ENCODE measurements around the gene CPNE6. TPM values are rescaled to one million over a fixed set of nuclear protein-coding genes. Genes with fewer than 3 reads are reported as not detected.

Gene CPNE6
- total RNA-seq, 1 experiment from 2014 or later = not detected

DNA sequence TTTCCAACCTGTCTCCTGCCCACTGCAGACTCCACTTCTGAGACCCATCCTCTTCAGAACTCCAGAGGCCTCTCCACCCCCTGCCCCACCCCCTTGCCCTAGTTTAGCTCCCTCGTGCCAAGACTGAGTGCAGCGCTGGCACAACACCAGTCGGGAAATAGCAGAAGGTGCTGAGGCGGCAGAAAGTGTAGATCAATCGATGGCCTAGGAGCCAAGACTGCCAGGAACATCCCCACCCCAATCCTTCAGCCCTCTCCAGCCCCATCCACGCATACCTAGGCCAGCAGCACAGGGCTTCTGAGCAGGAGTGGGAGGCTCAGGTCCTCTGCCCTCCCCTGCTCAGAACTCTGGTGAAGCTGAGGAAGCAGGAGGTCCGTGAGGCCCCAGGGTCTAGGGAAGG, 1.1 kb downstream of the CPNE6 start:
- no peaks in the 10 kb centered on the region for H3K36me3 ChIP-seq (ENCODE audit: control insufficient read depth in 1 of 2, insufficient read depth in 2 of 2, low read length in 2 of 2)
- ATAC-seq (no peak), DNase-seq (ENCODE audit: low read depth, low spot score) (no peak)
- TF ChIP-seq SRF (IDR thresholded peaks at IDR 0.05; ENCODE audit: low read depth) (no peak), RAD21 (IDR thresholded peaks at IDR 0.05; ENCODE audit: low read depth) (no peak), JUND (IDR thresholded peaks at IDR 0.05) (no peak), EZH2phosphoT487 (IDR thresholded peaks at IDR 0.05; ENCODE audit: borderline replicate concordance) (no peak), YY1 (IDR thresholded peaks at IDR 0.05; ENCODE audit: extremely low read depth, insufficient replicate concordance, low read depth, low read length) (no peak), ZBTB33 (IDR thresholded peaks at IDR 0.05; ENCODE audit: extremely low read depth, insufficient replicate concordance, low read length) (no peak), ZFX (IDR thresholded peaks at IDR 0.05) (no peak), POLR2A (IDR thresholded peaks at IDR 0.05; ENCODE audit: borderline replicate concordance, extremely low read depth, insufficient read depth, insufficient read length) (no peak), TCF7L2 (IDR thresholded peaks at IDR 0.05; ENCODE audit: borderline replicate concordance, extremely low read depth, insufficient read depth, insufficient read length) (no peak), ZNF274 (IDR thresholded peaks at IDR 0.05; ENCODE audit: low read depth, low read length) (no peak), SP1 (IDR thresholded peaks at IDR 0.05; ENCODE audit: low read depth) (no peak)
- TF ChIP-seq, protein P1, sequence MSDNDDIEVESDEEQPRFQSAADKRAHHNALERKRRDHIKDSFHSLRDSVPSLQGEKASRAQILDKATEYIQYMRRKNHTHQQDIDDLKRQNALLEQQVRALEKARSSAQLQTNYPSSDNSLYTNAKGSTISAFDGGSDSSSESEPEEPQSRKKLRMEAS (IDR thresholded peaks at IDR 0.05) = no peak
- TF ChIP-seq, protein P2, sequence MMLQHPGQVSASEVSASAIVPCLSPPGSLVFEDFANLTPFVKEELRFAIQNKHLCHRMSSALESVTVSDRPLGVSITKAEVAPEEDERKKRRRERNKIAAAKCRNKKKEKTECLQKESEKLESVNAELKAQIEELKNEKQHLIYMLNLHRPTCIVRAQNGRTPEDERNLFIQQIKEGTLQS (IDR thresholded peaks at IDR 0.05) = no peak
- H3K9me2 ChIP-seq (ENCODE audit: insufficient read depth) = no peaks in the 10 kb centered on the region
- no peak overlapping the region for H2AFZ ChIP-seq (ENCODE audit: low read depth, low read length, poor library complexity, severe bottlenecking)
- H3K4me2 ChIP-seq (ENCODE audit: low read length) = no peak overlapping the region
- no peak overlapping the region for H3K27ac ChIP-seq (ENCODE audit: low read depth, low read length)
- H3K9me3 ChIP-seq (ENCODE audit: control insufficient read depth in 1 of 2, insufficient read depth in 1 of 2, low read depth in 1 of 2, low read length in 2 of 2) = no peaks in the 10 kb centered on the region
- no peak overlapping the region for H3K4me3 ChIP-seq (replicated peaks in 1 of 2; ENCODE audit: low read depth in 1 of 2, low read length in 2 of 2)
- ChIA-PET CTCF (interaction anchor here (1.2 kb wide), 1 partner anchor 15 kb away, joined by 6 read pairs; no protein-coding TSS in a partner anchor), POLR2A (no interaction called here), RAD21 (ENCODE audit: low non-redundant PET in 1 of 2, low total read pairs in 2 of 2, uncharacterized antibody in 2 of 2, unreplicated experiment in 2 of 2) (no interaction called here)
- H3K79me2 ChIP-seq (ENCODE audit: insufficient read depth, low read length) = no peaks in the 10 kb centered on the region
- no peak overlapping the region for H3K9ac ChIP-seq (ENCODE audit: low read length)
- peaks cover 7% of the 10 kb centered on the region; the same call in 1 of the 2 replicates for H3K27me3 ChIP-seq (ENCODE audit: insufficient read depth, low read length)
- H4K20me1 ChIP-seq (ENCODE audit: insufficient read depth) = no peaks in the 10 kb centered on the region
- no TSS peak for BruUV-seq (replicated peaks)
- intact Hi-C loops (cut with micrococcal nuclease) = no loop called here
- H3K4me1 ChIP-seq (ENCODE audit: control insufficient read depth in 1 of 2, insufficient read depth in 2 of 2, low read length in 2 of 2) = peaks cover 0 to 2% of the 10 kb centered on the region in 2 experiments; a peak in 1 of 4 replicates

Measured in HCT116 (cell line).